ENCODE data around the gene ZNF407.
A peak's percentile ranks its signal among the peaks of the same experiment; 100 is the strongest.

ZNF407 gene

GRCh38 chr18:75054046-75054445 lies 456.4 kb downstream of the ZNF407 start:
- DNase-seq (ENCODE audit: low read depth): no peak

- no peak for DNase-seq (ENCODE audit: low read depth)
These were observed 456.9 kb downstream of the ZNF407 start for GRCh38 chr18:75054611-75055010.

GRCh38 chr18:75057169-75057960 lies 459.7 kb downstream of the ZNF407 start:
- no peak for DNase-seq (ENCODE audit: low read depth)

GRCh38 chr18:75060185-75060584 lies 462.5 kb downstream of the ZNF407 start:
- DNase-seq (ENCODE audit: low read depth): no peak

GRCh38 chr18:75062297-75062886 lies 464.7 kb downstream of the ZNF407 start:
- no peak for DNase-seq (ENCODE audit: low read depth)

GRCh38 chr18:75063196-75063595 lies 465.5 kb downstream of the ZNF407 start:
- no peak for DNase-seq (ENCODE audit: low read depth)

- no peak for DNase-seq (ENCODE audit: low read depth)
These were observed 466.2 kb downstream of the ZNF407 start for GRCh38 chr18:75063615-75064512.

GRCh38 chr18:75064513-75064905 lies 466.8 kb downstream of the ZNF407 start:
- no peak for DNase-seq (ENCODE audit: low read depth)

GRCh38 chr18:75065251-75066000 lies 467.8 kb downstream of the ZNF407 start:
- DNase-seq (ENCODE audit: low read depth): no peak

- no peak for DNase-seq (ENCODE audit: low read depth)
These were observed 468.6 kb downstream of the ZNF407 start for GRCh38 chr18:75066021-75066880.

- DNase-seq (ENCODE audit: low read depth): no peak
These were observed 469.3 kb downstream of the ZNF407 start for GRCh38 chr18:75066936-75067335.

- no peak for DNase-seq (ENCODE audit: low read depth)
These were observed 470.5 kb downstream of the ZNF407 start for GRCh38 chr18:75067996-75068645.

- DNase-seq (ENCODE audit: low read depth): no peak
These were observed 471.2 kb downstream of the ZNF407 start for GRCh38 chr18:75068682-75069435.

GRCh38 chr18:75070235-75070624 lies 472.6 kb downstream of the ZNF407 start:
- no peak for DNase-seq (ENCODE audit: low read depth)

GRCh38 chr18:75070625-75071483 lies 473.2 kb downstream of the ZNF407 start:
- DNase-seq (ENCODE audit: low read depth): peak; percentile 14

- no peak for DNase-seq (ENCODE audit: low read depth)
These were observed 473.8 kb downstream of the ZNF407 start for GRCh38 chr18:75071484-75071785.

GRCh38 chr18:75071866-75072671 lies 474.4 kb downstream of the ZNF407 start:
- DNase-seq (ENCODE audit: low read depth): no peak

All from HS-27A (cell line).